ENCODE data around the gene ARHGEF1. TPM values are rescaled to one million over a fixed set of nuclear protein-coding genes. Genes with fewer than 3 reads are reported as not detected.

ARHGEF1 gene
- total RNA-seq, 1 experiment from 2014 or later, result 69.5 TPM

- Histone ChIP-seq H3K4me1 (ENCODE audit: control insufficient read depth, insufficient read depth, low read length) (peaks cover 30% of the 10 kb centered on the region), H3K9me3 (ENCODE audit: control insufficient read depth, insufficient read depth, low read depth, low read length) (no peaks in the 10 kb centered on the region), H3K36me3 (ENCODE audit: control insufficient read depth, insufficient read depth, low read length) (peaks cover 18% of the 10 kb centered on the region), H3K27ac (ENCODE audit: low read length) (no peak overlapping the region), H3K27me3 (ENCODE audit: control insufficient read depth, insufficient read depth, low read length) (no peaks in the 10 kb centered on the region), H3K4me3 (ENCODE audit: low read depth in 2 of 2, low read length in 2 of 2) (no peak overlapping the region)
- CTCF ChIA-PET, result interaction anchor here (0.6 kb wide), 1 partner anchor 68 kb away, joined by 5 read pairs; no protein-coding TSS in a partner anchor
- in situ Hi-C loops (cut with HindIII; ENCODE audit: low pct_unique_long_range_greater_than_20kb, low sequenced_read_pairs), result no loop called here
- TF ChIP-seq POLR2AphosphoS5 (IDR thresholded peaks at IDR 0.05; ENCODE audit: low read depth, low read length), result 0 out of 2 replicates have a peak, but pooled peaks have one; percentile 27
- no peak for TF ChIP-seq SIN3A (IDR thresholded peaks at IDR 0.05; ENCODE audit: borderline replicate concordance, insufficient read depth, low read depth, low read length)
- DNase-seq (ENCODE audit: low read depth, low spot score) (no peak), ATAC-seq (no peak)
- intact Hi-C loops (cut with micrococcal nuclease; ENCODE audit: unreplicated experiment), result no loop called here
- POLR2A ChIA-PET, result no interaction called here
- no TSS peak for BruUV-seq (replicated peaks)
Measured at GRCh38 chr19:41866284-41866683, 16.7 kb upstream of the ARHGEF1 start.

- Histone ChIP-seq H3K36me3 (ENCODE audit: control insufficient read depth, insufficient read depth, low read length) (peaks cover 9% of the 10 kb centered on the region), H3K27me3 (ENCODE audit: control insufficient read depth, insufficient read depth, low read length) (no peaks in the 10 kb centered on the region), H3K4me3 (ENCODE audit: low read depth in 2 of 2, low read length in 2 of 2) (no peak overlapping the region), H3K9me3 (ENCODE audit: control insufficient read depth, insufficient read depth, low read depth, low read length) (no peaks in the 10 kb centered on the region), H3K27ac (ENCODE audit: low read length) (0 out of 2 replicates have a peak overlapping the region, but pooled peaks have one; percentile 17), H3K4me1 (ENCODE audit: control insufficient read depth, insufficient read depth, low read length) (peaks cover 13% of the 10 kb centered on the region)
- in situ Hi-C loops (cut with HindIII; ENCODE audit: low pct_unique_long_range_greater_than_20kb, low sequenced_read_pairs) (no loop called here), intact Hi-C loops (cut with micrococcal nuclease; ENCODE audit: unreplicated experiment) (no loop called here)
- CTCF ChIA-PET, result no interaction called here
- POLR2A ChIA-PET, result no interaction called here
- DNase-seq (ENCODE audit: low read depth, low spot score) (no peak), ATAC-seq (no peak)
- TF ChIP-seq CTCF (IDR thresholded peaks at IDR 0.05) (no peak), REST (IDR thresholded peaks at IDR 0.05; ENCODE audit: insufficient read depth in 1 of 2, low read depth in 2 of 2, low read length in 1 of 2) (no peak), SIN3A (IDR thresholded peaks at IDR 0.05; ENCODE audit: borderline replicate concordance, insufficient read depth, low read depth, low read length) (no peak), POLR2AphosphoS5 (IDR thresholded peaks at IDR 0.05; ENCODE audit: low read depth, low read length) (no peak), TCF7L2 (IDR thresholded peaks at IDR 0.05; ENCODE audit: low read depth, low read length) (no peak)
- no TSS peak for BruUV-seq (replicated peaks)
Measured at GRCh38 chr19:41868120-41868988, 14.6 kb upstream of the ARHGEF1 start.

- peaks cover 12% of the 10 kb centered on the region for H3K4me1 ChIP-seq (ENCODE audit: control insufficient read depth, insufficient read depth, low read length)
- H3K27me3 ChIP-seq (ENCODE audit: control insufficient read depth, insufficient read depth, low read length), result no peaks in the 10 kb centered on the region
- ChIA-PET POLR2A (no interaction called here), CTCF (no interaction called here)
- intact Hi-C loops (cut with micrococcal nuclease; ENCODE audit: unreplicated experiment) (no loop called here), in situ Hi-C loops (cut with HindIII; ENCODE audit: low pct_unique_long_range_greater_than_20kb, low sequenced_read_pairs) (no loop called here)
- peaks cover 6% of the 10 kb centered on the region for H3K36me3 ChIP-seq (ENCODE audit: control insufficient read depth, insufficient read depth, low read length)
- no peak overlapping the region for H3K4me3 ChIP-seq (ENCODE audit: low read depth in 2 of 2, low read length in 2 of 2)
- no peak for ATAC-seq
- no peak overlapping the region for H3K27ac ChIP-seq (ENCODE audit: low read length)
- TF ChIP-seq SIN3A (IDR thresholded peaks at IDR 0.05; ENCODE audit: borderline replicate concordance, insufficient read depth, low read depth, low read length) (no peak), REST (IDR thresholded peaks at IDR 0.05; ENCODE audit: insufficient read depth in 1 of 2, low read depth in 2 of 2, low read length in 1 of 2) (no peak), TCF7L2 (IDR thresholded peaks at IDR 0.05; ENCODE audit: low read depth, low read length) (no peak), CTCF (IDR thresholded peaks at IDR 0.05) (no peak), POLR2AphosphoS5 (IDR thresholded peaks at IDR 0.05; ENCODE audit: low read depth, low read length) (no peak)
- no peak for DNase-seq (ENCODE audit: low read depth, low spot score)
- no peaks in the 10 kb centered on the region for H3K9me3 ChIP-seq (ENCODE audit: control insufficient read depth, insufficient read depth, low read depth, low read length)
- no TSS peak for BruUV-seq (replicated peaks)
Measured at GRCh38 chr19:41868989-41869300, 14.0 kb upstream of the ARHGEF1 start.

Measured in Panc1 (cell line).